PC-3 (cell line): ENCODE data around the gene TSEN54.

Source experiments
- CTCF ChIP-seq: fragments of 300-600 bp; sonication (generic); conservative IDR thresholded peaks from 2 replicates; pipeline ENCODE4 v1.5.1; 2017; ENCODE audit warnings: antibody characterized with exemption, low read depth, mild to moderate bottlenecking, low read length
- EZH2 ChIP-seq: fragments of 300-600 bp; sonication (generic); IDR thresholded peaks from one replicate; pipeline ENCODE4 v1.6.1; 2017; ENCODE audit warnings: antibody characterized with exemption, mild to moderate bottlenecking, low read length; ENCODE audit not compliant: unreplicated experiment
- EZH2phosphoT487 ChIP-seq: fragments of 300-600 bp; sonication (generic); IDR thresholded peaks from 2 replicates; pipeline ENCODE4 v1.6.1; 2018; ENCODE audit warnings: mild to moderate bottlenecking, antibody characterized with exemption, low read length, borderline replicate concordance

- TF ChIP-seq CTCF (no peak), EZH2 (no peak), EZH2phosphoT487 (no peak)
These were observed at the start of gene TSEN54 for GRCh38 chr17:75516255-75516618.
